Ascending aorta (tissue), 2 donors: ENCODE results near the gene ZC3H12D. TPM values are rescaled to one million over a fixed set of nuclear protein-coding genes. Genes with fewer than 3 reads are reported as not detected.
A peak's percentile ranks its signal among the peaks of the same experiment; 100 is the strongest.

Experiments
- DNase-seq, 2 donors: peaks; one replicate each; pipeline ENCODE4 v3.0.0-alpha.2; 2019; ENCODE audit warnings: low spot score in 2 of 2
- H3K27ac ChIP-seq, 2 donors: fragments of 200-600 bp; sonication (generic); one replicate each; pipeline ENCODE4 v1.5.1; 2016 to 2017; ENCODE audit warnings: mild to moderate bottlenecking in 1 of 2
- H3K27me3 ChIP-seq: fragments of 200-600 bp; sonication (generic); one replicate; pipeline ENCODE4 v1.5.1; 2017
- H3K36me3 ChIP-seq, 2 donors: fragments of 200-600 bp; sonication (generic); one replicate each; pipeline ENCODE4 v1.5.1; 2016
- H3K4me1 ChIP-seq, 2 donors: fragments of 200-600 bp; sonication (generic); one replicate each; pipeline ENCODE4 v1.5.1; 2016 to 2017; ENCODE audit warnings: mild to moderate bottlenecking in 1 of 2
- H3K4me3 ChIP-seq, 2 donors: fragments of 200-600 bp; sonication (generic); one replicate each; pipeline ENCODE4 v1.5.1; 2016 to 2017; ENCODE audit warnings: mild to moderate bottlenecking in 1 of 2
- H3K9me3 ChIP-seq, 2 donors: fragments of 200-600 bp; sonication (generic); one replicate each; pipeline ENCODE4 v1.5.1; 2016
- CTCF ChIP-seq, 3 experiments: fragments of 200-600 bp in 2 of 3; fragments of 450-650 bp in 1 of 3; sonication (generic) in 2 of 3; IDR thresholded peaks; one replicate each; pipeline ENCODE4 v1.5.1; 2016 to 2019; ENCODE audit warnings: antibody characterized with exemption in 3 of 3, mild to moderate bottlenecking in 1 of 3, moderate library complexity in 1 of 3
- intact Hi-C: fragments of 100-400 bp; cut with DNase I; formaldehyde crosslinking; loops from one replicate; pipeline ENCODE4 v1.15.1; 2023
- total RNA-seq: library from RNA; depleted of rRNA; stranded (reverse); fragments of >200 nt; gene quantifications from one replicate; pipeline ENCODE4 v1.1.0, GENCODE V29; 2016

Gene ZC3H12D
- total RNA-seq, 1 donor from 2014 or later, result 1.5 TPM

- no peaks in the 10 kb centered on the region for H3K9me3 ChIP-seq
- peaks cover 0 to 10% of the 10 kb centered on the region in 2 donors for H3K4me1 ChIP-seq
- DNase-seq, result no peak
- no peaks in the 10 kb centered on the region for H3K27me3 ChIP-seq
- H3K36me3 ChIP-seq, result no peaks in the 10 kb centered on the region
- no peak for TF ChIP-seq CTCF (IDR thresholded peaks at IDR 0.05)
- peak overlapping the region; percentile 53 to 59 for H3K4me3 ChIP-seq
- H3K27ac ChIP-seq, result peak overlapping the region; percentile 30 to 64
- intact Hi-C loops, result no loop called here
Measured at GRCh38 chr6:149482545-149483333, 2.1 kb downstream of the ZC3H12D start.

- Histone ChIP-seq H3K9me3 (no peaks in the 10 kb centered on the region), H3K27me3 (no peaks in the 10 kb centered on the region), H3K4me3 (peak overlapping the region in 1 of 2 donors; percentile 59), H3K27ac (no peak overlapping the region), H3K36me3 (no peaks in the 10 kb centered on the region), H3K4me1 (peaks cover 0 to 10% of the 10 kb centered on the region in 2 donors)
- TF ChIP-seq CTCF (IDR thresholded peaks at IDR 0.05), result no peak
- intact Hi-C loops, result no loop called here
- peak in 1 of 2 donors; percentile 28 for DNase-seq
Measured at GRCh38 chr6:149480502-149481280, 4.1 kb downstream of the ZC3H12D start.

GRCh38 chr6:149478631-149479314, 6.0 kb downstream of the ZC3H12D start:
- no peak for TF ChIP-seq CTCF (IDR thresholded peaks at IDR 0.05)
- Histone ChIP-seq H3K9me3 (no peaks in the 10 kb centered on the region), H3K27ac (no peak overlapping the region), H3K36me3 (no peaks in the 10 kb centered on the region), H3K27me3 (no peaks in the 10 kb centered on the region), H3K4me1 (peaks cover 0 to 10% of the 10 kb centered on the region in 2 donors), H3K4me3 (no peak overlapping the region)
- peak in 1 of 2 donors; percentile 37 for DNase-seq
- intact Hi-C loops, result no loop called here

- no peak for TF ChIP-seq CTCF (IDR thresholded peaks at IDR 0.05)
- Histone ChIP-seq H3K4me3 (no peak overlapping the region), H3K9me3 (no peaks in the 10 kb centered on the region), H3K36me3 (no peaks in the 10 kb centered on the region), H3K27ac (no peak overlapping the region), H3K4me1 (peaks cover 0 to 11% of the 10 kb centered on the region in 2 donors), H3K27me3 (no peaks in the 10 kb centered on the region)
- no peak for DNase-seq
- intact Hi-C loops, result no loop called here
Measured at GRCh38 chr6:149477544-149477943, 7.3 kb downstream of the ZC3H12D start.

GRCh38 chr6:149476789-149477455, 7.9 kb downstream of the ZC3H12D start:
- intact Hi-C loops, result no loop called here
- DNase-seq, result peak in 1 of 2 donors; percentile 12
- no peaks in the 10 kb centered on the region for H3K36me3 ChIP-seq
- TF ChIP-seq CTCF (IDR thresholded peaks at IDR 0.05), result no peak
- no peaks in the 10 kb centered on the region for H3K27me3 ChIP-seq
- no peak overlapping the region for H3K4me3 ChIP-seq
- H3K4me1 ChIP-seq, result peaks cover 0 to 6% of the 10 kb centered on the region in 2 donors
- H3K9me3 ChIP-seq, result no peaks in the 10 kb centered on the region
- H3K27ac ChIP-seq, result no peak overlapping the region
